ENCODE data around the gene TSPO. TPM values are rescaled to one million over a fixed set of nuclear protein-coding genes. Genes with fewer than 3 reads are reported as not detected.

The TSPO gene
- total and polyA plus RNA-seq, 2 of the 8 experiments (the other 6 are each of a cell fraction or from before 2014, with no cell fraction given): 19.9 to 51.5 TPM

Other genes with a start within 250 kb of the TSPO start
- 62.6 and 64.2 TPM in 2 replicates for gene PACSIN2, start 136.4 kb upstream of the TSPO start, total RNA-seq (2021; fragmentation: NEBNext Ultra II Directional; extraction: Animal tissue kit (Norgen Biotek cat#: 25700))
- 44.8 and 57.8 TPM in 2 replicates for gene PACSIN2, start 136.4 kb upstream of the TSPO start, polyA plus RNA-seq (2011; rRNA removed)
- gene TTLL1, start 62.2 kb upstream of the TSPO start, total RNA-seq (2021; fragmentation: NEBNext Ultra II Directional; extraction: Animal tissue kit (Norgen Biotek cat#: 25700)): 4.1 and 5.0 TPM in 2 replicates
- gene TTLL1, start 62.2 kb upstream of the TSPO start, polyA plus RNA-seq (2011; rRNA removed): 13.8 and 17.3 TPM in 2 replicates
- 2.1 and 3.3 TPM in 2 replicates for gene BIK, start 40.8 kb upstream of the TSPO start, total RNA-seq (2021; fragmentation: NEBNext Ultra II Directional; extraction: Animal tissue kit (Norgen Biotek cat#: 25700))
- 5.5 and 9.1 TPM in 2 replicates for gene BIK, start 40.8 kb upstream of the TSPO start, polyA plus RNA-seq (2011; rRNA removed)
- gene MCAT, start 8.2 kb upstream of the TSPO start, total RNA-seq (2021; fragmentation: NEBNext Ultra II Directional; extraction: Animal tissue kit (Norgen Biotek cat#: 25700)): 13.7 and 15.8 TPM in 2 replicates
- gene MCAT, start 8.2 kb upstream of the TSPO start, polyA plus RNA-seq (2011; rRNA removed): 17.4 and 20.8 TPM in 2 replicates
- gene TTLL12, start 35.6 kb downstream of the TSPO start, total RNA-seq (2021; fragmentation: NEBNext Ultra II Directional; extraction: Animal tissue kit (Norgen Biotek cat#: 25700)): 124 and 125 TPM in 2 replicates
- 101 and 152 TPM in 2 replicates for gene TTLL12, start 35.6 kb downstream of the TSPO start, polyA plus RNA-seq (2011; rRNA removed)
- 4.9 and 5.5 TPM in 2 replicates for gene SCUBE1, start 191.8 kb downstream of the TSPO start, total RNA-seq (2021; fragmentation: NEBNext Ultra II Directional; extraction: Animal tissue kit (Norgen Biotek cat#: 25700))
- 2.3 and 5.4 TPM in 2 replicates for gene SCUBE1, start 191.8 kb downstream of the TSPO start, polyA plus RNA-seq (2011; rRNA removed)

Measured in H1 (cell line).